ENCODE measurements around the gene MCM3AP. TPM values are rescaled to one million over a fixed set of nuclear protein-coding genes. Genes with fewer than 3 reads are reported as not detected.
"Not testable (repeated sequence)": the region's sequence is repeated elsewhere in the genome, so short reads cannot be mapped to it uniquely, and the experiment has no call there.

The MCM3AP gene
- total and polyA plus RNA-seq, 9 of the 15 experiments (the other 6 are each of a cell fraction or from before 2014, with no cell fraction given), result 6.5 to 179 (median 69.6) TPM

GRCh38 chr21:46311568-46311967, 26.2 kb upstream of the MCM3AP start (continued):
- TF ChIP-seq RUNX1 (IDR thresholded peaks at IDR 0.05; ENCODE audit: low read depth), result no peak
- TF ChIP-seq SRSF3 (IDR thresholded peaks at IDR 0.05; ENCODE audit: insufficient read depth, low read length), result no peak
- TF ChIP-seq TCF7L2 (IDR thresholded peaks at IDR 0.05; ENCODE audit: low read depth, low read length), result no peak
- no peak for TF ChIP-seq RCOR1 (IDR thresholded peaks at IDR 0.05; ENCODE audit: borderline replicate concordance in 1 of 2, low read depth in 2 of 2, low read length in 2 of 2)
- no peak for TF ChIP-seq ZNF384 (IDR thresholded peaks at IDR 0.05; ENCODE audit: low read depth, low read length)
- no peak for TF ChIP-seq CBX3 (IDR thresholded peaks at IDR 0.05; ENCODE audit: borderline replicate concordance in 1 of 2, low read length in 2 of 2)
- TF ChIP-seq EGR1 (conservative IDR thresholded peaks at IDR 0.05), result 0 out of 2 replicates have a peak, but pooled peaks have one; percentile 11
- no peak for TF ChIP-seq RB1 (IDR thresholded peaks at IDR 0.05; ENCODE audit: low read depth)
- peak; percentile 85 for TF ChIP-seq CREBBP (IDR thresholded peaks at IDR 0.05; ENCODE audit: low read depth, low read length)
- no peak for TF ChIP-seq HSF4 (CRISPR knock-in tag; IDR thresholded peaks at IDR 0.05; ENCODE audit: borderline replicate concordance)
- no peak for TF ChIP-seq DPF2 (IDR thresholded peaks at IDR 0.05)
- no peak for TF ChIP-seq CUX1 (CRISPR knock-in tag; IDR thresholded peaks at IDR 0.05)
- no peak for TF ChIP-seq GTF2E2 (tag; IDR thresholded peaks at IDR 0.05)
- no peak for TF ChIP-seq HDAC3 (IDR thresholded peaks at IDR 0.05; ENCODE audit: borderline replicate concordance, partially characterized antibody)
- no peak for TF ChIP-seq CTCFL (IDR thresholded peaks at IDR 0.05; ENCODE audit: borderline replicate concordance, insufficient read depth, low read depth, low read length, poor library complexity, severe bottlenecking)
- TF ChIP-seq TAF7 (tag; IDR thresholded peaks at IDR 0.05), result no peak

GRCh38 chr21:46310260-46310659, 24.8 kb upstream of the MCM3AP start:
- H4K20me1 ChIP-seq (replicated peaks; ENCODE audit: control insufficient read depth, insufficient read depth, low read length); ATAC-seq; H2AFZ ChIP-seq (ENCODE audit: low read depth, low read length); H3K4me2 ChIP-seq (ENCODE audit: insufficient read depth, low read length); H3K9ac ChIP-seq (ENCODE audit: insufficient read depth in 1 of 2, low read depth in 2 of 2, low read length in 2 of 2); in situ Hi-C loops (cut with MboI); FAIRE-seq; H3K9me1 ChIP-seq (ENCODE audit: control insufficient read depth, insufficient read depth, low read length); H3K4me1 ChIP-seq (replicated peaks in 1 of 2; ENCODE audit: control insufficient read depth in 2 of 2, insufficient read depth in 2 of 2, low read length in 2 of 2); H3K9me3 ChIP-seq (replicated peaks; ENCODE audit: control insufficient read depth, insufficient read depth, low read depth, low read length); H3K27ac ChIP-seq (ENCODE audit: extremely low read depth, low read depth, low read length); intact Hi-C loops (cut with micrococcal nuclease); DNase-seq (ENCODE audit: extremely low read depth in 1 of 4, low spot score in 3 of 4); BruUV-seq (replicated peaks); H3K4me3 ChIP-seq; H3K79me2 ChIP-seq (ENCODE audit: control insufficient read depth, insufficient read depth, low read length); H3K27me3 ChIP-seq (ENCODE audit: control insufficient read depth in 2 of 2, insufficient read depth in 2 of 2, low read length in 2 of 2); CTCF ChIA-PET (ENCODE audit: low intra/inter-chr PET ratio): not testable (repeated sequence)
- WGBS (ENCODE audit: insufficient coverage, low coverage, missing lambda C conversion rate), result 97% methylated on average over 8 of the region's 8 CpGs
- peaks cover 62% of the 10 kb centered on the region; the same call in 2 of the 3 replicates for H3K36me3 ChIP-seq (ENCODE audit: control insufficient read depth, insufficient read depth, low read length)
- POLR2A ChIA-PET, result interaction anchor here (1.6 kb wide), 1 partner anchor 18 kb away, joined by 5 read pairs; no protein-coding TSS in a partner anchor

Data from K562 (cell line).